Measurements from ENCODE around the gene KRTAP5-8. TPM values are rescaled to one million over a fixed set of nuclear protein-coding genes. Genes with fewer than 3 reads are reported as not detected.

Gene KRTAP5-8
- total RNA-seq, 4 donors from 2014 or later: 0.57 to 0.66 TPM; not detected in 2

DNA sequence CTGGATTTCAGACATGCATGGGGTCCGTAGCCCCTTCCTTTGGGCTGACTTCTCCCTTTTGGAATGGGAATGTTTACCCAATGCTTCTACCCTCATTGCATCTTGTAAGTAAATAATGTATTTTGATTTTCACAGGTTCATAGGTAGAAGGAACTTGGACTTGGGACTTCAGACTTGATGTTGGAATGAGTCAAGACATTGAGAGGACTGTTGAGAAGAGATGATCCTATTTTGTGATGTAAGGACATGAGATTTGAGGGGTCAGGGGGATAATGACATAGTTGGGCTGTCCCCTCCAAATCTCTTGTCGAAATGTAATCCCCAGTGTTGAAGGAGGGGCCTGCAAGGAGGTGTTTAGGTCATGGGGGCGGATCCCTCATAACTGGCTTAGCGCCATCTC lies 26.6 kb downstream of the KRTAP5-8 start:
- no peak for TF ChIP-seq CTCF (IDR thresholded peaks at IDR 0.05; ENCODE audit: low read depth)

GRCh38 chr11:71565263-71565662 lies 27.4 kb downstream of the KRTAP5-8 start, which contains the start of gene KRTAP5-10:
KRTAP5-10 (plus strand) TSS chr11:71565563; CDS start chr11:71565588, 25 bp downstream.
- TF ChIP-seq CTCF (IDR thresholded peaks at IDR 0.05; ENCODE audit: low read depth): no peak

GRCh38 chr11:71566081-71566620 lies 28.3 kb downstream of the KRTAP5-8 start:
- TF ChIP-seq CTCF (IDR thresholded peaks at IDR 0.05; ENCODE audit: low read depth): no peak

DNA sequence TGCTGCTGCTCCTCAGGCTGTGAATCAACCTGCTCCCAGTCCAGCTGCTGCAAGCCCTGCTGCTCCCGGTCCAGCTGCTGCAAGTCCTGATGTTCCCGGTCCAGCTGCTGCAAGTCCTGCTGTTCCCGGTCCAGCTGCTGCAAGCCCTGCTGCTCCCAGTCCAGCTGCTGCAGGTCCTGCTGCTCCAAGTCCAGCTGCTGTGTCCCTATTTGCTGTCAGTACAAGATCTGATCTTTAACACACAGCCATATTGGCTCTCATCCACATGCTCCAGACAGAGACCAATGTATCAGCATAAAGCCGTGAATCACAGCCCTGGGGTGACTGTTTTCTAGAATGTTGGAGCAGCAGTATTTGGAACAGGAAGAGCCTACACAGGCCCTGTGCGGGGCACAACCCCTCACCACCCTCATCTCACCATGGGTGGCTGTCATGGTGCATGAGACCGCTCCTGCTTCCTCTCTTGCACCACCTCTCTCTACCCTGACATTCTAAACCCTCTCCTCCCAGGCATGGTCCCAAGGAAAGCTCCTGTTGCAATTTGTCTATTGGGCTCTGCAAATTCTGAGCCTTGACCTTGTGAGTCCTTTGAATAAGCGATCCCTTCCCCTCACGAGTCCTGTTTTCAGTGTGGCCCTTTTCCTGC lies 31.0 kb downstream of the KRTAP5-8 start:
- TF ChIP-seq CTCF (IDR thresholded peaks at IDR 0.05; ENCODE audit: low read depth): no peak

GRCh38 chr11:71572811-71573210 lies 35.0 kb downstream of the KRTAP5-8 start:
- no peak for TF ChIP-seq CTCF (IDR thresholded peaks at IDR 0.05; ENCODE audit: low read depth)

DNA sequence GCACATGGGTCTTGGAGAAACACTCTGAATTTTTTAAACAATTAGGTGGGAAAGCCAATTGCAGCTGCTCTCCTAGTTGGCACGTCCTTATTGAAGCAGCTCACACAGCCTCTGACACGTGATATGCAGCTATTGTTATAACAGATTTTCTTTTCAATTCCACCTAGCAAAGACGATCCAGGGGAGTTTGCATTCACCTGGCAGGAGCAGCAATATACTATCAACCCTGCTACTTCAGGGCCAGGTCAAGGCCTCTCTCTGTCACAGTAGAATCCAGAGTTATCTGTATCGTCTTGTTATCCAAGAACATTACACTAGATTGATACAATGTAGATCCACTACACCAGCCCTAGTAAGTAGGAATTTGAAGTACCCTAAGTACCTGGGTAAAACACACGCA lies 36.6 kb downstream of the KRTAP5-8 start:
- no peak for TF ChIP-seq CTCF (IDR thresholded peaks at IDR 0.05; ENCODE audit: low read depth)

GRCh38 chr11:71575723-71576424 lies 38.0 kb downstream of the KRTAP5-8 start:
- TF ChIP-seq CTCF (IDR thresholded peaks at IDR 0.05; ENCODE audit: low read depth): no peak

Measured in subcutaneous adipose tissue (tissue), 4 donors.